ENCODE data around the gene SETD1A. TPM values are rescaled to one million over a fixed set of nuclear protein-coding genes. Genes with fewer than 3 reads are reported as not detected.
A peak's percentile ranks its signal among the peaks of the same experiment; 100 is the strongest.

SETD1A gene
- total and polyA plus RNA-seq, 9 of the 15 experiments (the other 6 are each of a cell fraction or from before 2014, with no cell fraction given) = 0.08 to 36.0 (median 4.2) TPM

DNA sequence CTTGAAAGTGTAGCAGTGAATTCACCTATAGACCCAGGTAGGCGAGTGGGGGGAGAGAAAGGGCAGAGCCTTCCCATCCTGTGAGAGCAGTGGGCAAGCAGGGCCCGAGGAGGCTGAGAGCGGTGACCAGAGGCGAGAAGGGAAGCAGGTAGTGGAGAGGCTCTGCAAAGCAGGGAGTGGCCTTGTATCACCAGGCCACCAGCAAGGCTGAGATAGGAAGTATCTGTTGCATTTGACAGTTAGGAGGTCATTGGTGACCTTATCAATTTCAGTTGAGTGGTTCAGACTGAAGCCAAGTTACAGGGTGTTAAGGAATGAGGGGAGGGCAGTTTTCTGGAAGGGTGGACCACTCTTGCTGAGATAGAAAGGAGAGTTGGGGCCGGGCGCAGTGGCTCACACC lies 16.8 kb downstream of the SETD1A start:
- H3K79me2 ChIP-seq (ENCODE audit: control insufficient read depth, insufficient read depth, low read length) = 0 out of 3 replicates have a peak, but pooled peaks cover 4% of the 10 kb centered on the region
- H3K9me3 ChIP-seq (replicated peaks; ENCODE audit: control insufficient read depth, insufficient read depth, low read depth, low read length) = no peaks in the 10 kb centered on the region
- no TSS peak for BruUV-seq (replicated peaks)
- H4K20me1 ChIP-seq (replicated peaks; ENCODE audit: control insufficient read depth, insufficient read depth, low read length) = peaks cover 5% of the 10 kb centered on the region; the same call in 1 of the 2 replicates
- CTCF ChIA-PET (ENCODE audit: low intra/inter-chr PET ratio) = no interaction called here
- no peaks in the 10 kb centered on the region for H3K9me1 ChIP-seq (ENCODE audit: control insufficient read depth, insufficient read depth, low read length)
- H3K27me3 ChIP-seq (ENCODE audit: control insufficient read depth in 2 of 2, insufficient read depth in 2 of 2, low read length in 2 of 2) = no peaks in the 10 kb centered on the region
- intact Hi-C loops (cut with micrococcal nuclease) = no loop called here
- no peak overlapping the region for H3K27ac ChIP-seq (ENCODE audit: extremely low read depth, low read depth, low read length)
- peaks cover 8 to 23% of the 10 kb centered on the region in 2 experiments; a peak in 4 of 5 replicates for H3K4me1 ChIP-seq (replicated peaks in 1 of 2; ENCODE audit: control insufficient read depth in 2 of 2, insufficient read depth in 2 of 2, low read length in 2 of 2)
- DNase-seq (ENCODE audit: extremely low read depth in 1 of 4, low spot score in 3 of 4) = peak in 1 of 4 experiments; percentile 49
- in situ Hi-C loops (cut with MboI) = loop anchor here (25.0 kb wide), 1 partner anchor 888 kb away; the partner anchor contains the start of gene ZNF267
- FAIRE-seq = peak; percentile 26
- H2AFZ ChIP-seq (ENCODE audit: low read depth, low read length) = no peak overlapping the region
- H3K4me2 ChIP-seq (ENCODE audit: insufficient read depth, low read length) = no peak overlapping the region
- WGBS (ENCODE audit: insufficient coverage, low coverage, missing lambda C conversion rate) = 43% methylated on average over 6 of the region's 6 CpGs
- ATAC-seq = peak; percentile 53
- TF ChIP-seq, protein P1, sequence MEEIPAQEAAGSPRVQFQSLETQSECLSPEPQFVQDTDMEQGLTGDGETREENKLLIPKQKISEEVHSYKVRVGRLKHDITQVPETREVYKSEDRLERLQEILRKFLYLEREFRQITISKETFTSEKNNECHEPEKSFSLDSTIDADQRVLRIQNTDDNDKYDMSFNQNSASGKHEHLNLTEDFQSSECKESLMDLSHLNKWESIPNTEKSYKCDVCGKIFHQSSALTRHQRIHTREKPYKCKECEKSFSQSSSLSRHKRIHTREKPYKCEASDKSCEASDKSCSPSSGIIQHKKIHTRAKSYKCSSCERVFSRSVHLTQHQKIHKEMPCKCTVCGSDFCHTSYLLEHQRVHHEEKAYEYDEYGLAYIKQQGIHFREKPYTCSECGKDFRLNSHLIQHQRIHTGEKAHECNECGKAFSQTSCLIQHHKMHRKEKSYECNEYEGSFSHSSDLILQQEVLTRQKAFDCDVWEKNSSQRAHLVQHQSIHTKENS (CRISPR knock-in tag; IDR thresholded peaks at IDR 0.05) = no peak
- TF ChIP-seq TCF3 (CRISPR knock-in tag; IDR thresholded peaks at IDR 0.05) = peak; percentile 64
- no peak for TF ChIP-seq EHMT2 (IDR thresholded peaks at IDR 0.05)
- TF ChIP-seq NCOR1 (IDR thresholded peaks at IDR 0.05) = peak; percentile 15; the same call in 1 of the 2 replicates
- TF ChIP-seq, protein P2, sequence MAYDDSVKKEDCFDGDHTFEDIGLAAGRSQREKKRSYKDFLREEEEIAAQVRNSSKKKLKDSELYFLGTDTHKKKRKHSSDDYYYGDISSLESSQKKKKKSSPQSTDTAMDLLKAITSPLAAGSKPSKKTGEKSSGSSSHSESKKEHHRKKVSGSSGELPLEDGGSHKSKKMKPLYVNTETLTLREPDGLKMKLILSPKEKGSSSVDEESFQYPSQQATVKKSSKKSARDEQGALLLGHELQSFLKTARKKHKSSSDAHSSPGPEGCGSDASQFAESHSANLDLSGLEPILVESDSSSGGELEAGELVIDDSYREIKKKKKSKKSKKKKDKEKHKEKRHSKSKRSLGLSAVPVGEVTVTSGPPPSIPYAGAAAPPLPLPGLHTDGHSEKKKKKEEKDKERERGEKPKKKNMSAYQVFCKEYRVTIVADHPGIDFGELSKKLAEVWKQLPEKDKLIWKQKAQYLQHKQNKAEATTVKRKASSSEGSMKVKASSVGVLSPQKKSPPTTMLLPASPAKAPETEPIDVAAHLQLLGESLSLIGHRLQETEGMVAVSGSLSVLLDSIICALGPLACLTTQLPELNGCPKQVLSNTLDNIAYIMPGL (CRISPR knock-in tag; IDR thresholded peaks at IDR 0.05) = no peak
- TF ChIP-seq EP300 (IDR thresholded peaks at IDR 0.05; ENCODE audit: low read length) = peak; percentile 47; the same call in 1 of the 2 replicates
- TF ChIP-seq ARID1B (IDR thresholded peaks at IDR 0.05) = peak; percentile 44
- no peak for TF ChIP-seq POLR2AphosphoS2 (IDR thresholded peaks at IDR 0.05; ENCODE audit: low read length)
- peak; percentile 68 for TF ChIP-seq CBFA2T3 (IDR thresholded peaks at IDR 0.05)
- H3K9ac ChIP-seq (ENCODE audit: insufficient read depth in 1 of 2, low read depth in 2 of 2, low read length in 2 of 2) = peak overlapping the region in 1 of 2 experiments; percentile 86; a peak in 2 of 4 replicates
- no peak overlapping the region for H3K4me3 ChIP-seq
- H3K36me3 ChIP-seq (ENCODE audit: control insufficient read depth, insufficient read depth, low read length) = peaks cover 93% of the 10 kb centered on the region
- POLR2A ChIA-PET = no interaction called here
